K562 (cell line): ENCODE measurements around the gene ASB10.

ENCODE experiments used
- CTCF ChIP-seq, 3 experiments: IDR thresholded peaks in 2 of 3; conservative IDR thresholded peaks in 1 of 3; 2 replicates each; pipeline ENCODE4 v1.5.1; 2011 to 2012; ENCODE audit warnings: low read length in 3 of 3, mild to moderate bottlenecking in 3 of 3, control low read depth in 2 of 3, improper control_type of control experiment in 1 of 3, inconsistent platforms in 1 of 3, low read depth in 1 of 3, mixed read lengths in 1 of 3, moderate library complexity in 1 of 3; ENCODE audit not compliant: insufficient read depth in 2 of 3
- SPI1 ChIP-seq: IDR thresholded peaks from 2 replicates; pipeline ENCODE4 v1.6.1; 2011; ENCODE audit warnings: low read depth, low read length, control low read depth, borderline replicate concordance
- ZNF146 ChIP-seq: IDR thresholded peaks from one replicate; pipeline ENCODE4 v1.6.1; 2018; ENCODE audit warnings: missing compliant biosample characterization; ENCODE audit not compliant: unreplicated experiment

DNA sequence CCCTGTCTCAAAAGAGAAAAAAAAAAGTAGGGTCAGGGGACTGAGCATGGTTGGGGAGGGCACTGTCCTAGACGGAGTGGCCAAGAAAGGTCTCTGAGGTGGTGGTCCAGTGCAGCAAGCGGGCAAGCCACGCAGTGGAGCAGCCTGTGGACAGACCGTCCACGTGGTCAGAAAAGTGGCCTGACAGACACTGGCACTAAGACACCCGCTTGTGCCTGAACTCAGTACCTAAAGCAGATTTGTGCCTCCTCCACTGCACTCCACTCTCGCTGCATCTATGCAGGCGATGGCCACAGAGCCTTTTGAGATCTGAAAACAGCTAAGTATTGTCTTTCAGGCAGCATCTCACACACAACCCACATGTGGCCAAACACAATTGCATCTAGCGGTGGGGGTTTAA, 8.8 kb downstream of the ASB10 start:
- no peak for TF ChIP-seq SPI1
- TF ChIP-seq ZNF146 (CRISPR knock-in tag): no peak
- no peak for TF ChIP-seq CTCF (IDR thresholded peaks at IDR 0.05 in 2 of 3, conservative IDR thresholded peaks at IDR 0.05 in 1 of 3; ENCODE audit: insufficient read depth in 2 of 3, low read depth in 1 of 3, low read length in 3 of 3)
